LNCaP clone FGC (cell line): Measurements from ENCODE around the gene ATXN1L.

ENCODE experiments used
- DNase-seq: peaks from one replicate; pipeline ENCODE4 v3.0.0-alpha.2; 2011; ENCODE audit warnings: low read depth
- H3K4me3 ChIP-seq: 2 replicates; pipeline ENCODE4 v1.5.1; 2011; ENCODE audit warnings: mild to moderate bottlenecking, low read depth, low read length, control low read depth
- CTCF ChIP-seq: IDR thresholded peaks from 2 replicates; pipeline ENCODE4 v1.5.1; 2012; ENCODE audit warnings: mild to moderate bottlenecking; ENCODE audit not compliant: control insufficient read depth, insufficient read depth; ENCODE audit errors: extremely low read depth

ATXN1L gene

GRCh38 chr16:71894921-71895678, 49.3 kb downstream of the ATXN1L start, which contains the start of gene IST1:
Gene IST1 (plus strand): TSS chr16:71895531. CDS start chr16:71915641, 20,110 bp downstream.
- peak; percentile 91 for DNase-seq
- TF ChIP-seq CTCF = no peak
- H3K4me3 ChIP-seq = peak within 1 kb of the TSS; percentile 99

GRCh38 chr16:71895679-71896365, 50.0 kb downstream of the ATXN1L start:
- DNase-seq = no peak
- peak overlapping the region; percentile 99 for H3K4me3 ChIP-seq
- TF ChIP-seq CTCF = no peak

- DNase-seq = no peak
- H3K4me3 ChIP-seq = peak overlapping the region; percentile 99
- TF ChIP-seq CTCF = no peak
Observed at GRCh38 chr16:71896764-71897368, 51.1 kb downstream of the ATXN1L start.

- no peak for TF ChIP-seq CTCF
- DNase-seq = no peak
- H3K4me3 ChIP-seq = no peak overlapping the region
Observed at GRCh38 chr16:71899171-71899570, 53.4 kb downstream of the ATXN1L start.

- no peak for DNase-seq
- no peak for TF ChIP-seq CTCF
- H3K4me3 ChIP-seq = no peak overlapping the region
Observed at GRCh38 chr16:71902656-71903365, 57.0 kb downstream of the ATXN1L start.

- H3K4me3 ChIP-seq = no peak overlapping the region
- DNase-seq = no peak
- no peak for TF ChIP-seq CTCF
Observed at GRCh38 chr16:71903608-71904007, 57.8 kb downstream of the ATXN1L start.
